ENCODE data around the gene ELK3.
A peak's percentile ranks its signal among the peaks of the same experiment; 100 is the strongest.

Gene ELK3

DNA sequence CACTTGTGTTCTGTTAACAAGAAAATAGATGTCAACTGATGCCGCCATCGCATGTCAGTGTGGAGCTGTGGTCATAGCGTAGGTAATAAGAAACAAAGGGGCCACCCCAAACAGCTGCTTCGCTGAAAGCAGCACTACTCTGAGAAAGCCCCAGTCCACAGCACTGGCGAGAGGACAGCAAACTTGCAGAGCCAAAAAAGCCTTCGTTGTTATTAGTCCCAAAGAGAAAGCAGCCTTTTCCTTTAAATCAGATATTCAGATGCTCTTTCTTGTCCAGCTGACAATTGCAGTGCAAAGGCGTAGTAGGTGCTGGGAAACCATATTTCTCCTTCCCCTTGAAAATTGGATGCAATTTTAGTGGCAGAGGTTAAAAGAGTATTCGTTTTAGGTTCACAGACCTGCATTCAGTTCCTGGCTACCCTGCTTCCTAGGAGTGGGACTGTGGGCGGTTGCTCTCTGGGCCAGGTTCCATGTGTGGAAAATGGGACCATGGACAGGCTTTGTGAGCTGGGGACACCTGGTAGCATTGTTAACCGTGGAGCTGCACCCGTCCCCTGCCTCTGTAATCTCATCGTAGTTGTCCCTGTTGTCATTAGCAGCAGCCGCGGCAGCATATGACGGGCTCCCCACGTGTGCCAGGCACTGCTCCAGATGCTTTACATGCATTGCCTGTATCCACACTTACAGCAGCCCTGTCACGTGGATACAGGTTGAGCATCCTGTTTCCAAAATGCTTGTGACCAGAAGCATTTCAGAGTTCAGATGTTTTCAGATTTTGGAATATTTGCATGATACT is 54.2 kb downstream of the ELK3 start:
- H3K4me3 ChIP-seq (ENCODE audit: low read depth, low read length), result no peak overlapping the region
- no peak for DNase-seq (ENCODE audit: low read depth)

DNA sequence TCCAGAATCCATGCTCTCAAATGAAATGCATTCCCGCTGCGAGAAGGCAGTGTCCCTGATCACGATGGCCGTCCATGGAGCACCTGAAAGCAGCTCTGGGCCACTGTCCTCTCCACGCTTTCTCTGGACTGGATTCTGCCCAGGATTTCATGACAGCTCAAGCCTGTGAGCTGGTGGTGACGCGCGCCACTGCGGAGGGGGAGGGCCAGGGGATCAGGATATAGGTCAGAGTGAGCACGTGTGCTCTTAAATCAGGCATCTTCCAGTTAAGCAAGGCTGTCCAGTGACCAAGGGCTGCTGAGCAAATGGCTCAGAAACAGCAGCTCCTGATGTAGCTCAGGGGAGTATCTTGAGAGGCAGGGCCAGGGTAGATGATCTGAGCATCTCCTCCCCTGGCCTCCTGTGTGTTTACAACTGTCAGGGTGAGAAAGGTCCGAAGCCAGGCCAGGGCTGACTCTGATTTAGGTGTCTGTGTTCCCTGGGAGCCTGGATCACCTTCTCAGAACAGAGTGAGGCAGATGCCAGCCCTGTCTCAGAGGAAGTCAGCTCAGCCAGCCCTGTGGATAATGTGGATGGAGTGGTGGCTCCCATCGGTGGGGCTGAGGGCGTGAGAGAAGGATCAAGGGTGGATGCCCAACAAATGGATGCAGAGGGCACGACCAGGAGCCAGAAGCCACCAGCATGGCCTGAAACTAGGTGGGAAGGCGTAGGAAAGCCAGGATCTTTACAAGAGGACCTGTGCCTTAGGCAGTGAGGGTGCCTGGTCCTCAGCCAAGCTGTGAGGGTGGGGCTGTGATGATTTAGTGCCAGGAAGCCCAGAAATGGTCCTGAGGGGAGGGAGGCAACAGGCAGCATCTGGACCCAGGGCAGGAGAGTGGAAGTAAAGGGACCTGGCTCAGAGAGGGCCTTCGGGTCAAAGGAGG is 55.3 kb downstream of the ELK3 start:
- H3K4me3 ChIP-seq (ENCODE audit: low read depth, low read length), result no peak overlapping the region
- DNase-seq (ENCODE audit: low read depth), result peak; percentile 83

DNA sequence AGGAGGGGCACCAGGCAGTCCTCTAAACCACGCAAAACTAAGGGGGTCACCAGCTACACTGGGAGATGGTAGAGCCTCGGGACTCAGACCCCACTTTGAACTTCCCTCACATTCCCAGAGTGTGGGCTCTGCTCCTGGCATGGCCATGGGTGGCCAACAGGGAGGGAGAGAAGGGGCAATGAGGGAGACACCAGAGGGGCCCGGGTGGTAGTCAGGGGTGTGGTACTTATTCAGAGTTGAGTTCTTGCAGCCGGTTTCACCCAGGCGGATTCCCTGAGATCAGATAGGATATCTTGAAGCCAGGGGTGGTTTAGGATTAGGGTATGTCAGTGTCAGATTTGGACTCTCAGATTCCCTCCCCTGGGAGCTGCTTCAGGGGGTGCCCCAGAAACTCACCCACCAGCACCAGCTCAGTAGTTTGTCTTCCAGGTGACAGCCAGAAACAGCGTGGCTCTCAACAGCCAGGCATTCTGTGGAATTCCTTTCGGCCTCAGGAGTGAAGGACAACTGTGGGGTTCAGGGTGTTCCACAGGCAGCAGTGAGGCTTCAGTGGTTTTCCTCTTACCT is 56.0 kb downstream of the ELK3 start:
- H3K4me3 ChIP-seq (ENCODE audit: low read depth, low read length), result no peak overlapping the region
- no peak for DNase-seq (ENCODE audit: low read depth)

DNA sequence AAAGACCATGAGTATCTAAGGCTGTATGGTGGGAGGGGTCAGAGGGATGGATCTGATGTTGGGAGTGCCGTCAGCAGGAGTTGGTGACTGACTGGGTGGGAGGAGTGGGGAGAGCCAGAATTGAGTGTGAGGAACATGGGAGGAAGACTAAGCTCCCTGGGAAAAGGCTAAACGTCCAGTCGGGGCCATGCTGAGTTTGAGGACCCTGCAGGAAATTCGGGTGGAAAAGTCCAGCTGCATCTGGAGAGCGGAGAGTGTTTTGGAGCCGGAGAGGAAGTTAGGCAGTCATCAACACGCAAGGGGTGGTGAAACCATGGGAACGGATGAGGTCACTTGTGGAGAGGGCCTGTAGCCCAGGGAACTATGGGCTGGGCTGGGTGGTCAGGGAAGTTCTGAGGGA is 60.9 kb downstream of the ELK3 start:
- H3K4me3 ChIP-seq (ENCODE audit: low read depth, low read length), result no peak overlapping the region
- peak; percentile 49 for DNase-seq (ENCODE audit: low read depth)

DNA sequence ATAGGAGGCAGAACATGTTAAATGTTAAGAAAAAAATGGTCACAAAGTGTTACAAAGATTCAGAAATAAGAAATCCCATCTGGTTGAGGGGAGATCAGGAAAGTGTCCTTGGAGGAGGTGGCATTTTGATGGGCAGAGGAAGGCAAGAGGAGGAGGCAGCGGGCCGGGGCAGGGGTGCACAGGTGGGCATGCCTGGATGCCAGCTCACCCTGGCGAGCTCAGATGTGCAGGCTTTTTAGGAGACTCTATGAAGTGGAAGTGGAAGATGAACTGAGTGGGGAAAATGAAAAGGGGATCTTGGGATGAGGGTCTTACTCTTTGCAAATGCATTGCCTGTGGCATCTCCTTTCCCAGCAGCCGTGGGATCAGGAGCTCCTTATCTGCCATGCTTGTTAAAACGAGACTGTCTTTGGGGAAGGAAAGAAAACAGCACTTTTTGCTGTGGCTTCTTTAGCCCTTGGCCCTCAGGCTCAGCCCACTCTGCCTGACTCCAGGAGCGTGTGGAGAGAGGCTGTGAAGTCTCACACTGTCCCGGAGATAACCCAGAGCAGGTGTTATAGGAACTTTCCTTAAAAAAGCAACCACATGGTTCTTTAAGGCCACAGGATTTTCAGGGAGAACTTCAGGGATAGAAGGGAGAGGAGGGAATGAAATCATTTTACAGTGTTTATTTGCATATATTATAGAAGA is 62.6 kb downstream of the ELK3 start:
- DNase-seq (ENCODE audit: low read depth), result no peak
- no peak overlapping the region for H3K4me3 ChIP-seq (ENCODE audit: low read depth, low read length)

DNA sequence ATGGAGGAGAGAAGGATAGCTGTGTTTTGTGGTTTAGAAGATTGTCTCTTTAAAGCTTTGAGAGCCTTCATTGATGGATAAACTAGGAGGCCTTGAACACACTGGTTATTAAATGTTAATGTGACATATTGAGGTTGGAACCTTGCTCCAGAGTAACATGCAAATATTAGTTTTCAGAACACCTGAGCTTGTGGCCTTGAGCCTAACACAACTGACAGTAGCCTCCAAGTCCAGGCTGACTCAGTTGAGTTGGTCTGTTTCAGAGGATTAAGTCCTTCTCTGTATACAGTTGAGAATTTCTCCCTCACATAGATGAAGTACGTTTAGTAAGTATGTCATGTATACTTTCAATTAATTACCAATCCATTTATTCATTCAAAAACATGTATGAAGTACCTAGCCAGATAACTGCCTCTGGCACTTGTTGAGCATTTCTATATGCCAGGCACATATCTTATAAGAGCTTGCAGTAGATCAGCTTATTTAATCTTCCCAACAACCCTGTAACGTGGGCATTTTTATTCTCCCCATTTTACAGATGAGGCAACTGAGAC is 63.5 kb downstream of the ELK3 start:
- no peak for DNase-seq (ENCODE audit: low read depth)
- H3K4me3 ChIP-seq (ENCODE audit: low read depth, low read length), result no peak overlapping the region

DNA sequence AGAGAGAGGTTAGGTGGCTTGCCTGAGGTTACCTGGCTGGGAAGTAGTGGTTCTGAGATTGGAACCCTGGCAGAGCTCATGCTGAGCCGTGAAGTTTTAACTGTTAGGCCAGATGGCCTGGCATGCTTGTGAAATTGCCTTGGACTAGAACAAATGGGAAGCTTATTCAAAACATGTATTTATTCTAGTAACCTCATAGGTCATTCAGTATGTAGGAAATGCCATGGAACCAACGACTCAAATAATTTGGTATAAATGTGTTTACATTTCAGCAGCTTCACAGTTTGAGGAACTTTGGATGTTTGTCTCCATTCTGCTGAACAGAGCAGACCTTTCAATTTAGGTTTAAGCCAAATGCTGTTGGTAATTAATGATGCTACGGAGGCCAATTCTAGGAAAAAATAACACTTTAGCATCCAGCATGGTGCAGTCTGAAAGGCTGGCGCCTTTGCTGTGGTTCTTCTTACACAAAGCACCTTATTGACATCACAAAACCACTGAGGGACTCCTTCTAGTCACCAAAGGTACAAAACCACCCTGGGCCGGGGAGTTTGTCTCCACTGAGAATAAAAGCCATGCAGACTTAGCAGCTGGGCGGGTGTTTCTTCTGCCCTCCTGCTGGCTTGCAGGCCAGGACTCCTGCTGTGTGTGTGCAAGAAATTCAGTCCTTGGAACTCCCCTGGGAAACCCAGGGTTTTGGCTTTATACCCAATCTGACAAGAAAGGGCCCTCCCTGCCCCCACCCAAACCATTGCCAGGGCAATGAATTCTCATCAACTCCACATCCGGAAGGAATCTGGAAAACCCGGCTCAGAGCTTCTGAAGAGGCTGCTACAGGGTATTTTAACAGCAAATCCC is 64.2 kb downstream of the ELK3 start:
- H3K4me3 ChIP-seq (ENCODE audit: low read depth, low read length), result no peak overlapping the region
- DNase-seq (ENCODE audit: low read depth), result peak; percentile 73

DNA sequence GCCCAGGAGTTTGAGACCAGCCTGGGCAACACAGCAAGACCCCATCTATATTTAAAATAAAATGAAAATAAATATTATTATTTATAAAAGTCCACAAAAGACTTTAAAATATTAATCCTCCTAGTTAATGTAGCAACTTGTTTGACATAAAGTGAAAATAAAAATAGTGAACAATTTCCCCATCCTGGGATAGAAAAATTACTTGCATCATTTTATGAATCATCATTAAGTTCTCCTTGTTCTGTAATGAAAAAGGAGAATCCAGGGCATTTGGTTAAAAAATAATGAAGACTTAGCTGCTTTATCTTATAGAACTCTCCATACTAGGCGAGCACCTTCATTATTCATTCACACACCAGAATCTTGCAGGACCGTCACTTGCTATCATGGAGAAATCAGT is 66.1 kb downstream of the ELK3 start:
- no peak for DNase-seq (ENCODE audit: low read depth)
- no peak overlapping the region for H3K4me3 ChIP-seq (ENCODE audit: low read depth, low read length)

DNA sequence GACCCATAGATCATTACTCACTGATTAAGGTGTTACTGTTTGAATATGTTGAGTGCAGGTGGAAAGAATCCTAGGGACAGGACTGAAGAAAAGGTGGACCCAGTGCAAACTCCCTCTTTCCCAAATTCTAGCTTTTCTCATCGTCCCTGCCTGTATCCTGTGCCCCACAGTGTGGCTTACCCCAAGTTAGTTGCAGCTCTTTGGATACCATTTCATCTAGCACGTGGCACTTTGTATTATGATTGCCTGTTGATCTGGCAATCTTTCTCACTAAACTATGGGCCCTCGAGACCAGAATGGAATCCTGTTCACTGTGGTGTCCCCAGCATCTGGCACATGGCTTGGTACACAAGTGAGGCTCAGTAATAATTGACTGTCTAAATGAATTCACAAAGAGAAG is 66.5 kb downstream of the ELK3 start:
- no peak for DNase-seq (ENCODE audit: low read depth)
- H3K4me3 ChIP-seq (ENCODE audit: low read depth, low read length), result no peak overlapping the region

DNA sequence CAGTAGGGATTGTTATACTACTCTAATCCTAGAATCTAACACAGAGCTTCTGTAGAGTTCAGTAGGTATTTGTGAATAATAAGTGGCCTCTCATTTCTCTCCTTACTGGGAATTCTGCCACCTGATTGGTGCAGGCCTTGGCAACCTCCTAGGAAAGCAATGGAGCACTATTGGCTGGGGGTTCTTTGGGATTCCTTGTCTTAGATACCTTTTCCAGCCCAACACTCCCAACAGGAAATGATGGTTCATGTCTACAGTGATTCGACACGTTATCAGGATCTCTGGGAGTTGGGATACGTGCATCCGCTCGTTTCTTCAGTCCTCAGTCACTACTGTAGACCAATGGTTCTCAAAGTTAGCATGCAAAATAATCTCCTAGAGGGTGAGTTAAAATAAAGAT is 67.4 kb downstream of the ELK3 start:
- no peak for DNase-seq (ENCODE audit: low read depth)
- no peak overlapping the region for H3K4me3 ChIP-seq (ENCODE audit: low read depth, low read length)

DNA sequence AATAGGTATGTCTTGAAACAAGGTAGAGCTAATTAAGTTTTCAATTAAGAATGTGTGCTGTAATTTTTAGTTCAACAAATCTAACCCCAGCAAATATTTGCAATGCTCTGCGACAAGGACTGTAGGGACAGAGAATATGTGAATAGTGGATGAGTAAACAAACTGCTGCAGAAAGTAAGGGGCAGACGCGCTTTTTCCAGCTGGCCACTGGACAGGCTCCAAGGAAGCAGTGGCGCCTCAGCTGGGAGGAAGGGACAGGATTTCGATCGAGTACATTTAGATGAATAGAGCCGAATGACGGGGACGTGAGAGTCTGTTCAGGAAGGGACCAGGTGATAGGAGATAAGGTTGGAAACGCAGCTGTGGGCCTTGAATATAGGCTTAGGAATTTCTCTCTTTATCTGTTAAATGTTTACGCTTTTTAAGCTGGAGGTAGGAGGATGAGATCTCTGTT is 69.3 kb downstream of the ELK3 start:
- no peak overlapping the region for H3K4me3 ChIP-seq (ENCODE audit: low read depth, low read length)
- DNase-seq (ENCODE audit: low read depth), result no peak

DNA sequence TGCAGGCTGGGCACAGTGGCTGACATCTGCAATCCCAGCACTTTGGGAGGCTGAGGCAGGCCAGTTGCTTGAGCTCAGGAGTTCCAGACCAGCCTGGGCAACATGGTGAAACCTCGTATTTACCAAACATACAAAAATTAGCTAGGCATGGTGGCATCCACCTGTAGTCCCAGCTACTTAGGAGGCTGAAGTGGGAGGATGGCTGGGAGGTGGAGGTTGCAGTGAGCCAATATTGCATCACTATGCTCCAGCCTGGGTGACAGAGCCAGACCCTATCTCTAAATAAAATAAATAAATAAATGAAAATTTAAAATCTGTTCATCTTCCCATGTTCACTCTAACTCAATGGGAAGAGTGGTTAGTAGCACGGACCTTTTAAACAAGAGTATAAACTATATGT is 71.2 kb downstream of the ELK3 start:
- no peak overlapping the region for H3K4me3 ChIP-seq (ENCODE audit: low read depth, low read length)
- DNase-seq (ENCODE audit: low read depth), result no peak

DNA sequence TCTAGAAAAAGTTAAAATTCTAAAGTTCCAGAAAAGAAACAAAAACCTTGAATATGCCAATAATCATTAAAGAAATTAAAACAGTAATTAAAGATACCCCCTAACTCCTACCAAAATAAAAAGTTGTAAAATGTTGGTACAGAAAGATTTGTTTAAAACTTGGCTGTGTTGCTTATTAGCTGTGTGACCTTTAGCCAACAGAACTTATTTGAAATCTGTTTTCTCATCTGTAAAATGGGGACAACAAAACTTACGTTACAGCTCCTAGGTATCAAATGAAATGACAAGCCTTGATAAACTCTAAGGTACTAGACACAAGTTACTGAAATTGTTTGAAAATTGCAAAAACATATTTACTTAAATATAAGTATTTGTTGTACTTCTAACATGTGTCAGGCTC is 71.7 kb downstream of the ELK3 start:
- DNase-seq (ENCODE audit: low read depth), result no peak
- H3K4me3 ChIP-seq (ENCODE audit: low read depth, low read length), result no peak overlapping the region

DNA sequence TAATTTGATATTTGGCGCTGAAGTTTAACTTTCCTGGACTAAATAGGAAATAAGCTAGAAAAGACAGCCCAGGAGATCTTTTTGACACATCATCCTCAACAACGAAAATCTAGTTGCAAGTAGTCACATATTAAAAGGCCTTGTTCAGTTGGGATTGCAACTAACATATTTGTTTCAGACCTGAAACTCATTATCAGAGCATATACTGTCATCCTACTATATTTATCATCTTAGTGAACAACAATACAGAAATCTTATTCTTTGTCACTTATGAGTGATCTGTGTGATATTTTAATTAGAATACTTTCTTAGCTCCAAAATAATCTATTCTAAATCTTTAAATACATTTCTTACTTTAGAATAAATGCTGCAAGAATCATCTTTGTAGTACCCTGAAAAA is 72.1 kb downstream of the ELK3 start:
- H3K4me3 ChIP-seq (ENCODE audit: low read depth, low read length), result no peak overlapping the region
- no peak for DNase-seq (ENCODE audit: low read depth)

DNA sequence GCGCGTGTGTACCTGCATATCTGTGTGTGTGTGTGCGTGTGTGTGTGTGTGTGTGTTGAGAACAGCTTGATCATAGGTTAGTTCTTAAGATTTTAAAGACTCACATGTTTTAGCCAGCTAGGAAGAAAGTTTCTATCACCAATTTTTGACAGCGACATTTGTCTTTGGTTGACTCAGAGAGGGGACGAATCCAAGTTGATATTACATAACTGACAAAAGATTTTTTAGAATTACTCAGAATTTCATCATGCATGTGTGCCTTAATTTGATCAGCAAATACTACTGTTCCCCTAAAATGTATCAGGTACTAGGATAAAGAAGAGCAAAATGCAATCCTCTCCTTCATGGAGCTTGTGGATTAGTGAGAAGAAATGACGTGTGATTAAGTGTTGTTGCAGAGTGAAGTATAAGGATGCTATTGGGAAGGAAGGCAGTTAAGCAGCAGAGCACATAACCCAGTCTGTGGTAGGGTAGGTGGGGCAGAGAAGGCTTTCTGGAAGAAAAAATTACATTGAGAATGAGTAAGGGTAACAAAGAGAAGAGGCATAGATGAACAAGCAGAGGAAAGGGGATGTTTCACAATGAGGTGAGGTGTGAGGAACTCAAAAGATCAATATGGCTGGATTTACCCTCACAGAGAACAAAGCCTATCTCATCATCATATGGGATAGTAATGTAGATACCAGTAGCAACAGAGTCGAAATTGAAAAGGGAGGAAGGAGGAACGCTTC is 77.5 kb downstream of the ELK3 start:
- no peak for DNase-seq (ENCODE audit: low read depth)
- no peak overlapping the region for H3K4me3 ChIP-seq (ENCODE audit: low read depth, low read length)

DNA sequence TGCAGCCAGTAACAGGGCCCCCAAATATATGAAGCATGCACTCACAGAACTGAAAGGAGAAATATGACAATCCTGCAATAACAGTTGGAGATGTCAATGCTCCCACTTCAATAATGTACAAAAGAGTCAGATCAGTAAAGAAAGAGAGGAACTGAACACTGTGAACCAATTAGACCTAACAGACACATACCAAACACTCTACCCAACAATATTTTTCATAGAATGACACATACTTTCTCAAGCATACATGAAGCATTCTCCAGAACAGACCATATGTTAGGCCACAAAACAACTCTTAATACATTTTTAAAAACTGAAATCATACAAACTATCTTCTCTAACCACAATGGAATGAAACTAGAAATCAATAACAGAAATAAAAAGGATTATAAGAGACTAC is 80.2 kb downstream of the ELK3 start:
- peak; percentile 32 for DNase-seq (ENCODE audit: low read depth)
- no peak overlapping the region for H3K4me3 ChIP-seq (ENCODE audit: low read depth, low read length)

DNA sequence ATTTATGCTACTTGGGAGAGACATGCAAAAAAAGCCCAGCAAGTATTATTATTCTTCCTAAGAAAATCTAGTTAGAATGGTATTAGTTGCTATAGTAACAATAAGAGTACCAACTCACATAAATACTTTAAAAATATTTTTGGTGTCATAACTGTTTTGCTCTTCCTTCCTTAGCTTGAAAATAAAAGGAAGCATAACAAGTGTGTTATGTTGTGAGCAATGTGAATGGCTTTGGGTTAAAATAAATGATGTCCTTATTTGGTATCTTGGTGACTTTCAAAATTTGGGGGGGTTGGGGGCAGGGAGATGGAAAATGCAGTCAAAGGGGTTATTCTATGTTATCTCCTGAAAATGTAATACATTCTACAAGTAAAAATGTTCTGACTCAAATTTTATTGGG is 91.0 kb downstream of the ELK3 start:
- no peak overlapping the region for H3K4me3 ChIP-seq (ENCODE audit: low read depth, low read length)
- no peak for DNase-seq (ENCODE audit: low read depth)

DNA sequence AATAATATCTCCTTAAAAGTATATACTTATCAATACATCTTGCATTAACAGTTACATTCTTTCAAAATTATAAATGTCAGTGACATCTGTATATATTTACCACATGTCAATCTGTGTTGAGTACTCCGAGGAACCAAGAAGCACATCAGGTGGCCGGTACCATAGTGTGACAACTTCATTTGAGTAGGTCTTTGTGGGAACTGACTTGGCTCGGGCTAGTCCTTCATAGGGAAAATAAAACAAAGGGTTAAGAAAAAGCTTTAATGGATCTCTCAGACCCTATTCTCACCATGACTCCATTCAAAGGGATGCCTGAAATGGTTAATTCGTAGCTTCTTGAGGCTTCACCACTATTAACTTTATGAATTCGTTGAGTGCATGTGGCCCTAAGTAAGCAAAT is 94.9 kb downstream of the ELK3 start:
- no peak for DNase-seq (ENCODE audit: low read depth)
- no peak overlapping the region for H3K4me3 ChIP-seq (ENCODE audit: low read depth, low read length)

Measured in skeletal muscle cell (primary cell).